Fibroblast of the aortic adventitia (primary cell): Measurements from ENCODE around the gene CD44. TPM values are rescaled to one million over a fixed set of nuclear protein-coding genes. Genes with fewer than 3 reads are reported as not detected.

ENCODE experiments used
- DNase-seq: peaks from one replicate; pipeline ENCODE4 v3.0.0-alpha.2; 2010; ENCODE audit warnings: low read depth
- H3K4me3 ChIP-seq: 2 replicates; pipeline ENCODE4 v1.5.1; 2011; ENCODE audit warnings: low read depth, mild to moderate bottlenecking, control low read depth, low read length, moderate library complexity
- total RNA-seq: library from RNA; depleted of rRNA; stranded (reverse); fragments of >200 nt; gene quantifications from 2 replicates; pipeline ENCODE4 v1.2.3, GENCODE V29; 2012; ENCODE audit warnings: low replicate concordance
- TF ChIP-seq, protein P1 (sequence below): IDR thresholded peaks from 2 replicates; pipeline ENCODE4 v1.5.1; 2011; ENCODE audit warnings: mild to moderate bottlenecking, low read length, control low read depth, inconsistent platforms; ENCODE audit not compliant: insufficient read depth

The CD44 gene
- total RNA-seq, 1 donor: 458 TPM

DNA sequence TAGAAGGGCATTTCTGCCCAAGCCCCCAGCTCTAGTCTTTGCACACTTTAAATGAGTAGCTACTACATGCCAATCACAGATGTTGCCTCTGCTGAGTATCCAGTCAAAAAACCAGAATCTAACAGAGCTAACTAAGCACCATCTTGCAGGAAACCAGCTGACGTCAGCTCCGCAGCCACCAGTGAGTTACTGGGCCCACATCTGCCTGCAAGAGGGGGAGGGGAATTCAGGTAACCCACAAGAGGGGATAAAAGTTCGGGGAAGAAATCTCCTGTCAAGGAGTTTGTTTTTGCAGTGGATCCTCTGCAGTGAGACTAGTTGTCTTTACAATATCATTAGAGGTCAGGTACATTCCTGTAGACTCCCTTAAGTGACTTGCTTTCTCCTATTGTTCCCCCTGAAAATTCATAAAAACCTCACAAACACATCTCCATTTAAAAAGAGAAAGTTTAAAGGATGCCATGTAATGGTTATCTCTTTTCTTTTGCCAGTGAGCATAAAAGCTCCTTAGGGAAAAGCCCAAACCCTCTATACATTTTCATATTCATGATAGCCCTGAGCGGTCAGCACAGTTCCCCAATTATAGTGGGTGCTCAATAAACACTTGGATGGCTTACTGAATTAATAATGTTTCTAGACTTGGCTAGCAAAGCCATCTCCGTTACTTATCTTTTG, 9.3 kb downstream of the CD44 start:
- TF ChIP-seq, protein P1, sequence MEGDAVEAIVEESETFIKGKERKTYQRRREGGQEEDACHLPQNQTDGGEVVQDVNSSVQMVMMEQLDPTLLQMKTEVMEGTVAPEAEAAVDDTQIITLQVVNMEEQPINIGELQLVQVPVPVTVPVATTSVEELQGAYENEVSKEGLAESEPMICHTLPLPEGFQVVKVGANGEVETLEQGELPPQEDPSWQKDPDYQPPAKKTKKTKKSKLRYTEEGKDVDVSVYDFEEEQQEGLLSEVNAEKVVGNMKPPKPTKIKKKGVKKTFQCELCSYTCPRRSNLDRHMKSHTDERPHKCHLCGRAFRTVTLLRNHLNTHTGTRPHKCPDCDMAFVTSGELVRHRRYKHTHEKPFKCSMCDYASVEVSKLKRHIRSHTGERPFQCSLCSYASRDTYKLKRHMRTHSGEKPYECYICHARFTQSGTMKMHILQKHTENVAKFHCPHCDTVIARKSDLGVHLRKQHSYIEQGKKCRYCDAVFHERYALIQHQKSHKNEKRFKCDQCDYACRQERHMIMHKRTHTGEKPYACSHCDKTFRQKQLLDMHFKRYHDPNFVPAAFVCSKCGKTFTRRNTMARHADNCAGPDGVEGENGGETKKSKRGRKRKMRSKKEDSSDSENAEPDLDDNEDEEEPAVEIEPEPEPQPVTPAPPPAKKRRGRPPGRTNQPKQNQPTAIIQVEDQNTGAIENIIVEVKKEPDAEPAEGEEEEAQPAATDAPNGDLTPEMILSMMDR: no peak
- no peak for DNase-seq
- no peak overlapping the region for H3K4me3 ChIP-seq

DNA sequence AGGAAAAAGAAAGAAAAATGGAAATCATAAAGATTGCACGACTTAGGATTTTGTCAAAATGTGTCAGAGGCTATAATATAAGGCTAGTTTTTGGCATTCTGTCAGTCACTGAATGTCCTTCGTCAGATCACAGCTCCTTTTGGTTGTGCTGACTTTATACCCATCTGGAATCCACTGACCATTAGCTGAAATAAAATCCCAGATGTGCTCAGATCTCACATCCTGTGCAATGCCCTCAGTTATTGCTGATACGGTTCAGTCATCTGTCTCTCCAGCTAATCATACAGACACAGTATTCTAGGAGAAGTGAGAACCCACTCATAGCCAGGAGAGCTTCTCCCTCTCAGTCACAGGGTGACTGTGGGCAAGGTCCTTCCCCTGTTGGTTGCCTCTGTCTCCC, 11.5 kb downstream of the CD44 start:
- TF ChIP-seq, protein P1: no peak
- H3K4me3 ChIP-seq: no peak overlapping the region
- DNase-seq: no peak

DNA sequence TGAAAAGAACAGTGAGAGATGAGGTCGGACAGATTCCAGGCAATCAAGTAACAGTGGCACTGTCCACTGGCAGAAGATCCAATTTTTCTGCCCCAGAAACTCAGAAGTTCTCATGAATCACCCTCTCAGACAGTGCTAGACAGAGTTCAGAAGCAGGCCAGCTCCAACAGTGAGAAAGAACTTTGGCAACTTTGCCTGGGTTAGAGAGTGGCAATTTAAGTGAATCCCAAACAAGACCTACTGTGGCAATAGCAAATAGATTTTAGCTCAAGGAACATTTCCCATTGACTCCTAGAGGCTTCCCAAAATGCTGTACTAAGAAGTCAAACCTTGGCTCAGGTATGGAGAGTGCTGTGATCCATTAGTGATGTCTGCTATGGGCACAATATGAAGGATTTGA, 12.3 kb downstream of the CD44 start:
- peak; percentile 52 for DNase-seq
- H3K4me3 ChIP-seq: no peak overlapping the region
- TF ChIP-seq, protein P1: no peak

DNA sequence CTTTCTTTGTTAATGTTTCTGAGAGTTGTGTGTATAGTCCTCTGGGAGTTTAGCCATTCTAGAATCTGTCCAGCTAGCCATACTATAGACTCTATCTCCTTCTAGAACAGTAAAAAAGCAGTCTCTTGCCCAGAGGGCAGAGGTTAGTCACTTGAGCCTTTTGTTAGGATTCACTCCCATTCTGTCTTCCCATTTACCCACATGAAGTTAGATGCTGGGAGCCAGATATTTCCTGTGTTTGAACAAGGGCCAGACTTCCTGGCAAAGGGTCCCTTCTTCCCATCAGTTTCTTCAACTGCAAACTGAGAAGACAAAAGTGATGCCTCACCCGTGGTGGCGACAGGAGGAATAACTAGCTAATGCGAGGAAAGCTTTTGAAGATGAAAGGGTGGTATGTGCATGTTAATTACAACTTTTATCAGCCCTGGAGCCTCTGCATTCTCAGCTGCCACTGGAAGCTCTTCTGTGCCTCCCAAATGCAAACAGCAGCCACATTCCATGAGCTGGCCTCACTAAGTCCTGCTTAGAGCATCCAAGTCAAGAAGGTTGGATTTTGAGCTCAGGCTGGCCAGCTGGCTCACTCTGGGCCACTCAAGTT, 12.8 kb downstream of the CD44 start:
- no peak overlapping the region for H3K4me3 ChIP-seq
- DNase-seq: no peak
- TF ChIP-seq, protein P1: no peak

DNA sequence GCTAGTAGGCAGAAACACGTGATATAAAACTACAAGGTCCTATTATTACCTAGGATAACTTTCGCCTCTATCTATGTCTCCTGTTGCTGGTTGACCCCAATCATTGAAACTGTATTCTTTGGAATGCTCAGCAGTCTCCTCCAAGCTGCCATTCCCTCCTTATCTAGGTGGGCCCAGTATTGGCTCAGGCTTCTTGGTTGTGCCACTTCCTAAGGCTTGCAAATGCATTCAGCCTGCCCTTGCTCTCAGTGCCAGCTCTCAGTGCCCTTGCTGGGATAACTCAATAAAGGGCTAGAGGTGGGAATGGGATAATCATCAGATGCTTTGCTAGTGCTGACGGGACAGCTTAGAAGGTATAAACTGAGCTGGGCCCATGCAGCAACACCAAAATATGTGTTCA, 13.6 kb downstream of the CD44 start:
- TF ChIP-seq, protein P1: no peak
- H3K4me3 ChIP-seq: no peak overlapping the region
- DNase-seq: no peak

DNA sequence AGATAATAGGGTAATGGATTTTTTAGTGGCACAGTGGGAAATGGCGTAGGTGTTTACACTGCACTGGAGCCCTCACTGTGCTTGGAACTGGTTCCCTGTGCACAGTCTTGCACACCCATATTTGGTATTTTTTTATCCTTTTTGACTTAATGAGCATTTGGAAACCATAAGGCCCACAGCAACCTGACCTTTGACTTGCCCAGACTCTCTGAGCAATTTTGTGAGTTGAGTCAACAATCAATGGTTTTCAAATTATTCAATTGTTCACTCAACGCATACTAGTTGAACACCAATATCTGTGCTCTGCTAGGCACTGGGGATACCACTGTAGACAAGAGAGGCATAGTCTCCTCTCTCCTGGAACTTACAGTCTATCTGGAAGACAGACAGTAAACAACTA, 14.3 kb downstream of the CD44 start:
- no peak for DNase-seq
- TF ChIP-seq, protein P1: no peak
- H3K4me3 ChIP-seq: no peak overlapping the region
